GM21515 (cell line): ENCODE results near the gene MRPL17.

Experiments
- ATAC-seq: cut with Tn5 transposase; IDR thresholded peaks from one replicate; pipeline ENCODE4 v1.9.1; 2021; ENCODE audit not compliant: unreplicated experiment

The MRPL17 gene

DNA sequence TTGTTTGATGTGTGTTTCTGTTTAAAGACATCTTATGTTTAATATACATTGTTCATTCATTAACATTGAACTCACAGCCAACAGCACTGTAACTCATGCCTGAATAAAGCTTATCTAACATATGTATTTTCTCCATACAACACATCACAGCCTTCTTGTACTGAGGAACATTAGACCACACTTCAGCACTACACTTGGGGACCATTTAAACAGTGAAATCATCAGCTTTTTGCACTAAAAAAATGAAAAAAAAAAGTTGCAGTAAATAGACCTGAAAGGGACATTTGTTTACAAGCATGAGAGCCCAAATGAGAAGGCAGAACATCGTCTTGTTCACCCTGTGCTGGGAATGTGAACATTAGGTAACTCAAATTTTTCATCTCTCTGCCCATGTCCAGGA, 48.6 kb downstream of the MRPL17 start:
- ATAC-seq: no peak

- no peak for ATAC-seq
These were observed 49.4 kb downstream of the MRPL17 start for GRCh38 chr11:6633422-6634408.

DNA sequence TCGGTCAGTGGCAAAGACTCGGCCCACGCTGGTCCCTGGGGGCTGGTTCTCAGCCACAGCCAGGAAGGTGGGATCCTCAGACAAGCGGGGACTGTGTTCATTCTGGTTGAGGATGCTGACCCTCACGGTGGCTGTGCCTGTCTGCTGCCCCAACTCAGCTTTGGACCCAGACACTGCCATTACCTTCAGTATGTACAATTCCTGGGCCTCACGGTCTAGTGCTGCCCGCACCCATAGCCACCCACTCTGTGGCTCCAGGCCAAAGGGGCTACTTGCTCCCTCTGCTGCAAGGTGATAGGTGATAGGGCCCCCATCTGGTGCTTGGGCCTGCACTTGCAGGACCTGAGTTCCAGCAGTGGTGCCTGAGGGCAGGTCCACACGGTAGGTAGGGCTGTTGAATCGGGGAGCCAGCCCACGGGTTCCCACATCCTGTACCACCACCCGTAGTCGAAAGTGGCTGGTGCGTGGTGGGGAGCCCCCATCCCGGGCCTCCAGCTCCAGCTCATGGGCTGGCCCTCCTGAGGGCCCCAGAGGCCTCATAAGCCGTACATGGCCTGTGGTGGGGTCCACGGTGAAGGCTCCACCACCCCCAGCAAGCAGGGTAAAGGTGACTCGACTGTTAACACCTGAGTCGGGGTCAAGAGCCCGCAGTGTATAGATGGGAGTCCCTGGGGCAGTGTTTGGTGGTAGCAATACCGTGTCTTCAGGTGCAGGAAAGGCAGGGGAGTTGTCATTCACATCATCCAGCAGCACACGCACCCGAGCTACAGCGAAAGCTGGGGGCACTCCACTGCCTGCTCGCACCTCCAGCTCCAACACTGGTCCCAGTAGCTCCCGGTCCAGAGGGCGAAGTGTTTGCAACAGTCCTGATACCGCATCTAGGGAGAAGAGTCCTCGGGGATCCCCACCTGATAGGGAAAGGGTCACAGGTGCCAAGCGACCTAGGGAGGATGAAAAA, 50.7 kb downstream of the MRPL17 start:
- ATAC-seq: no peak

- no peak for ATAC-seq
These were observed 51.7 kb downstream of the MRPL17 start for GRCh38 chr11:6631361-6631890.

DNA sequence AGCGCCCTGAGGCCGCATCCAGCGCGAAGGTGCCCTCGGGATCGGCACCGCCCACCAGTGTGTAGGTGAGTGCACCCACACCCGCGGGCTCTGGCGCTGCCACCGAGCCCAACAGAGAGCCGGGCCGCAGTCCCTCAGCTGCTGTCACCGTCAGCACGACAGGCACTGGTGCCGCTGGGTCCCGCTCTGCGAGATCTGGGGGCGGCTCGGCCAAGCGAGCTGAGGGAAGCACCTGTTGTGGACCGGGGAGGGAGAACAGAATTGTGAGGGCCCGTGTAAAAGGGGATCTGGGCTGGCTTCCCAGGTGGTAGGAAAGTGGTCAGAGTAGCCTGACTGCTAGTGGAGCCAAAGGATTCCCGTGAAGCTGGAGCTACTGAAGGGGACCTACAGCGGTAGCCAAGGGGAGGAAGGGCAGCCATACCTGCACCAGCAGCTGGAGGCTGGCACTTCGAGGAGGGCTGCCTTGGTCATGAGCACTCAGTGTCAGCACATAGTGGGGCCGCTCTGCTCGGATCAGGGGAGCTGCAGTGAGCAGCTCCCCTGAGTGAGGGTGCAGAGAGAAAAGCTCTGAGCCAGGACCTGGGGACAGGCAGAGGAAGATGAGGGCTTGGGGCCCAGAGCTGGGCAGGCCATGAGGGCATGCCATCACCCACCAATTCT, 52.4 kb downstream of the MRPL17 start:
- ATAC-seq: no peak
